H1 (cell line): ENCODE measurements around the gene ZNF45. TPM values are rescaled to one million over a fixed set of nuclear protein-coding genes. Genes with fewer than 3 reads are reported as not detected.

Experiments used
- CTCF ChIA-PET: fragments of 300-600 bp; sonication (Branson Sonifier 250); formaldehyde crosslinking; loops from one replicate; lab custom pipeline; 2021; ENCODE audit not compliant: partially characterized antibody; lab: Charles Lee
- POLR2A ChIA-PET: fragments of 300-600 bp; sonication (Branson Sonifier 250); formaldehyde crosslinking; loops from one replicate; lab custom pipeline; 2021; ENCODE audit warnings: inconsistent platforms; ENCODE audit not compliant: partially characterized antibody; lab: Charles Lee
- DNase-seq, 2 experiments: peaks; one replicate each; pipeline versions ENCODE4 v3.0.0 to v3.0.0-alpha.2; 2010 to 2022; ENCODE audit warnings: low spot score in 2 of 2, low read depth in 1 of 2, mixed read lengths in 1 of 2
- FAIRE-seq: peaks from 2 replicates; lab custom pipeline; 2011; peaks lifted over from hg19 to GRCh38; lab: Jason Lieb, UNC
- H2AFZ ChIP-seq: 2 replicates; pipeline ENCODE4 v1.8.1; 2012; ENCODE audit warnings: low read length, inconsistent platforms
- H2AK5ac ChIP-seq: 2 replicates; pipeline ENCODE4 v1.6.1; 2013; ENCODE audit warnings: low read depth, low read length
- H2BK120ac ChIP-seq: replicated peaks from 2 replicates; pipeline ENCODE3; 2013; ENCODE audit warnings: low read depth, low read length, inconsistent platforms
- H2BK12ac ChIP-seq: 2 replicates; pipeline ENCODE4 v1.6.1; 2013; ENCODE audit warnings: low read depth, low read length
- H2BK15ac ChIP-seq: 2 replicates; pipeline ENCODE4 v1.6.1; 2013; ENCODE audit warnings: low read length
- H2BK20ac ChIP-seq: 2 replicates; pipeline ENCODE4 v1.6.1; 2013; ENCODE audit warnings: low read length
- H2BK5ac ChIP-seq: 2 replicates; pipeline ENCODE4 v1.6.1; 2013; ENCODE audit warnings: low read depth, low read length
- H3K14ac ChIP-seq: 2 replicates; pipeline ENCODE4 v1.6.1; 2013; ENCODE audit warnings: inconsistent platforms; ENCODE audit not compliant: insufficient read length
- H3K18ac ChIP-seq: 2 replicates; pipeline ENCODE4 v1.6.1; 2013; ENCODE audit warnings: low read length; ENCODE audit errors: extremely low read depth
- H3K23ac ChIP-seq: 2 replicates; pipeline ENCODE4 v1.6.1; 2013; ENCODE audit warnings: inconsistent platforms; ENCODE audit not compliant: insufficient read length
- H3K23me2 ChIP-seq: 2 replicates; pipeline ENCODE4 v1.6.1; 2013; ENCODE audit warnings: low read depth, low read length
- H3K27ac ChIP-seq: 2 replicates; pipeline ENCODE4 v1.6.1; 2011; ENCODE audit warnings: low read depth, low read length, inconsistent platforms
- H3K27me3 ChIP-seq, 4 experiments: replicated peaks in 1 of 4; 1 replicate in 1 of 4; 2 replicates in 3 of 4; pipeline versions ENCODE4 v1.6.1 to v1.8.1; 2011 to 2013; ENCODE audit warnings: low read length in 3 of 4, mild to moderate bottlenecking in 3 of 4, inconsistent platforms in 2 of 4, mixed read lengths in 2 of 4, moderate library complexity in 1 of 4; ENCODE audit not compliant: control insufficient read depth in 3 of 4, insufficient read depth in 3 of 4; ENCODE audit errors: extremely low read depth in 1 of 4
- H3K36me3 ChIP-seq, 4 experiments: 2 replicates each; pipeline versions ENCODE4 v1.6.1 to v1.8.1; 2011 to 2013; ENCODE audit warnings: mild to moderate bottlenecking in 4 of 4, low read length in 3 of 4, moderate library complexity in 2 of 4, control low read depth in 1 of 4, inconsistent platforms in 1 of 4; ENCODE audit not compliant: insufficient read depth in 4 of 4, control insufficient read depth in 2 of 4
- H3K4ac ChIP-seq: replicated peaks from 2 replicates; pipeline ENCODE3; 2013; ENCODE audit warnings: low read length, low read depth, mixed read lengths, inconsistent platforms; ENCODE audit not compliant: insufficient read length
- H3K4me1 ChIP-seq, 4 experiments: replicated peaks in 1 of 4; 1 replicate in 1 of 4; 2 replicates in 3 of 4; pipeline versions ENCODE4 v1.6.1 to v1.8.1; 2011 to 2013; ENCODE audit warnings: low read length in 3 of 4, inconsistent platforms in 2 of 4, mixed read lengths in 1 of 4; ENCODE audit not compliant: insufficient read depth in 4 of 4, control insufficient read depth in 3 of 4
- H3K4me2 ChIP-seq, 2 experiments: 2 replicates each; pipeline versions ENCODE4 v1.6.1 to v1.8.1; 2011 to 2013; ENCODE audit warnings: low read depth in 2 of 2, low read length in 2 of 2, control low read depth in 1 of 2, inconsistent platforms in 1 of 2, mild to moderate bottlenecking in 1 of 2; ENCODE audit not compliant: insufficient read depth in 1 of 2
- H3K4me3 ChIP-seq, 4 experiments: fragments of 200-600, 300-600 bp in 1 of 4; sonication (generic), shearing (Covaris generic), sonication (Bioruptor Twin) in 1 of 4; 2 replicates each; pipeline versions ENCODE4 v1.5.1 to v1.8.1; 2011 to 2016; ENCODE audit warnings: low read length in 4 of 4, low read depth in 3 of 4, control low read depth in 2 of 4, inconsistent platforms in 2 of 4, mild to moderate bottlenecking in 2 of 4, mixed read lengths in 1 of 4, moderate library complexity in 1 of 4; ENCODE audit not compliant: insufficient read depth in 2 of 4; ENCODE audit errors: extremely low read depth in 1 of 4
- H3K56ac ChIP-seq: replicated peaks from 2 replicates; pipeline ENCODE3; 2013; ENCODE audit warnings: low read depth, mild to moderate bottlenecking, mixed read lengths, low read length, inconsistent platforms; ENCODE audit not compliant: insufficient read length
- H3K79me1 ChIP-seq: 2 replicates; pipeline ENCODE4 v1.6.1; 2013; ENCODE audit warnings: low read depth, low read length, control low read depth
- H3K79me2 ChIP-seq, 2 experiments: 2 replicates each; pipeline versions ENCODE4 v1.6.1 to v1.8.1; 2012 to 2013; ENCODE audit warnings: low read length in 2 of 2, mild to moderate bottlenecking in 2 of 2, inconsistent platforms in 1 of 2; ENCODE audit not compliant: insufficient read depth in 2 of 2, control insufficient read depth in 1 of 2
- H3K9ac ChIP-seq, 4 experiments: replicated peaks in 1 of 4; 1 replicate in 1 of 4; 2 replicates in 3 of 4; pipeline versions ENCODE4 v1.6.1 to v1.8.1; 2011 to 2013; ENCODE audit warnings: low read depth in 3 of 4, low read length in 3 of 4, control low read depth in 2 of 4, mild to moderate bottlenecking in 2 of 4, moderate library complexity in 2 of 4, inconsistent platforms in 1 of 4; ENCODE audit errors: extremely low read depth in 1 of 4
- H3K9me3 ChIP-seq, 2 experiments: 2 replicates each; pipeline versions ENCODE4 v1.6.1 to v1.8.1; 2012 to 2013; ENCODE audit warnings: mild to moderate bottlenecking in 2 of 2, moderate library complexity in 2 of 2, control low read depth in 1 of 2, inconsistent platforms in 1 of 2, low read depth in 1 of 2, low read length in 1 of 2, mixed read lengths in 1 of 2; ENCODE audit not compliant: insufficient read depth in 2 of 2
- H4K20me1 ChIP-seq, 2 experiments: replicated peaks in 1 of 2; 2 replicates each; pipeline versions ENCODE3 to v1.8.1; 2011 to 2013; ENCODE audit warnings: inconsistent platforms in 2 of 2, low read length in 2 of 2, mild to moderate bottlenecking in 1 of 2; ENCODE audit not compliant: insufficient read depth in 2 of 2, control insufficient read depth in 1 of 2
- H4K5ac ChIP-seq: 2 replicates; pipeline ENCODE4 v1.6.1; 2013; ENCODE audit warnings: low read length, low read depth, mixed read lengths, inconsistent platforms; ENCODE audit not compliant: insufficient read length
- H4K8ac ChIP-seq: 2 replicates; pipeline ENCODE4 v1.8.0; 2013; ENCODE audit warnings: mild to moderate bottlenecking, moderate library complexity, low read length, inconsistent platforms; ENCODE audit not compliant: insufficient read depth; ENCODE audit errors: extremely low read depth
- H4K91ac ChIP-seq: replicated peaks from 2 replicates; pipeline ENCODE3; 2013; ENCODE audit warnings: low read length, mixed read lengths, inconsistent platforms; ENCODE audit not compliant: insufficient read length
- CREB1 ChIP-seq: IDR thresholded peaks from 2 replicates; pipeline ENCODE4 v1.6.1; 2012; ENCODE audit warnings: inconsistent platforms
- EP300 ChIP-seq, 2 experiments: IDR thresholded peaks; 1 replicate in 1 of 2; 2 replicates in 1 of 2; pipeline ENCODE4 v1.6.1; 2011 to 2012; ENCODE audit warnings: low read depth in 2 of 2, low read length in 2 of 2, mild to moderate bottlenecking in 2 of 2, borderline replicate concordance in 1 of 2, inconsistent platforms in 1 of 2, moderate library complexity in 1 of 2
- FOSL1 ChIP-seq: IDR thresholded peaks from 2 replicates; pipeline ENCODE4 v1.6.1; 2011; ENCODE audit warnings: mild to moderate bottlenecking, low read depth, low read length, moderate library complexity; ENCODE audit not compliant: insufficient read depth
- SP2 ChIP-seq: IDR thresholded peaks from 2 replicates; pipeline ENCODE4 v1.6.1; 2012; ENCODE audit warnings: mild to moderate bottlenecking, low read length, inconsistent platforms
- TBP ChIP-seq: IDR thresholded peaks from 2 replicates; pipeline ENCODE4 v1.6.1; 2011; ENCODE audit warnings: low read depth, low read length, improper control_type of control experiment
- ZNF274 ChIP-seq: IDR thresholded peaks from 2 replicates; pipeline ENCODE4 v1.7.0; 2012; ENCODE audit warnings: low read length, borderline replicate concordance; ENCODE audit errors: extremely low read depth
- WGBS, 2 experiments: shearing (Covaris generic) in 1 of 2; methylation state at CpG; one replicate each; pipeline versions ENCODE4 v1.1.6 to v1.1.7; 2013 to 2015; ENCODE audit warnings: low lambda C conversion rate in 2 of 2, mixed read lengths in 2 of 2, inconsistent platforms in 1 of 2, low coverage in 1 of 2, missing lambda C conversion rate in 1 of 2; ENCODE audit not compliant: insufficient replicate concordance in 2 of 2, insufficient coverage in 1 of 2, insufficient read length in 1 of 2; ENCODE audit errors: extremely low coverage in 1 of 2, missing lambda C conversion rate in 1 of 2; 5-methylcytosine and 5-hydroxymethylcytosine counted together
- polyA plus RNA-seq, 7 experiments: library from polyadenylated mRNA; depleted of rRNA in 3 of 7; stranded (reverse) in 5 of 7; unstranded in 2 of 7; fragments of >200 nt in 5 of 7; fragments of 200-250 nt in 2 of 7; gene quantifications; 1 replicate in 5 of 7; 2 replicates in 1 of 7; 4 replicates in 1 of 7; pipeline versions ENCODE4 v1.2.1 to v1.2.3, GENCODE V29; 2011 to 2013; ENCODE audit warnings: missing spikeins in 2 of 7, mixed read lengths in 2 of 7
- total RNA-seq: library from RNA; stranded (reverse); fragmentation: NEBNext Ultra II Directional; extraction: Animal tissue kit (Norgen Biotek cat#: 25700); gene quantifications from 2 replicates; pipeline ENCODE4 v1.2.1, GENCODE V29; 2021

ZNF45 gene
- total and polyA plus RNA-seq, 2 of the 8 experiments (the other 6 are each of a cell fraction or from before 2014, with no cell fraction given), result 4.6 to 16.2 TPM

DNA sequence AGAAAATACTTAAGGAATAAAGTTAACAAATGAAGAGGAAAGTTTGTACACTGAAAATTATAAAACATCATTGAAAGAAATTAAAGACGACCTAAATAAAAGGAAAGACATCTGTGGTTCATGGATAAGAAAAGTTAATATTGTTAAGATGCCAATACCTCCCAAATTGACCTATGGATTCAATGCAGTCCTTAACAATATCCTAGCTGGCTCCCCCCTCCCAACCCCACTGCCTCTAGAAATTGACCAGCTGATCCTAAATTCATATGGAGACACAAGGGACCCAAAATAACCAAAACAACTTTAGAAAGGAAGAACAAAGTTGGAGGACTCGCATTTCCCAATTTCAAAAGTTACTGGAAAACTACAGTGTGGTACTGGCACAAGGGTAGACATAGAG, 28.3 kb downstream of the ZNF45 start:
- Histone ChIP-seq H3K4me1 (peaks cover 0 to 3% (median 0%) of the 10 kb centered on the region in 4 experiments; a peak in 1 of 7 replicates), H3K27ac (no peak overlapping the region), H3K9ac (no peak overlapping the region), H3K23me2 (peaks cover 6% of the 10 kb centered on the region), H4K20me1 (no peaks in the 10 kb centered on the region), H3K4me3 (no peak overlapping the region), H4K8ac (no peak overlapping the region), H2BK5ac (no peak overlapping the region), H2AK5ac (no peak overlapping the region), H3K27me3 (peaks cover 0 to 3% (median 2%) of the 10 kb centered on the region in 4 experiments; a peak in 4 of 7 replicates), H2BK15ac (no peak overlapping the region), H2AFZ (no peak overlapping the region), H3K4ac (no peak overlapping the region), H3K4me2 (no peak overlapping the region)
- CTCF ChIA-PET, result no interaction called here
- no peak for TF ChIP-seq CREB1
- no peak for TF ChIP-seq SP2
- TF ChIP-seq ZNF274, result no peak
- no peak for TF ChIP-seq TBP
- no peak for TF ChIP-seq EP300 (IDR thresholded peaks at IDR 0.05; ENCODE audit: borderline replicate concordance in 1 of 2, low read depth in 2 of 2, low read length in 2 of 2)
- no peak for TF ChIP-seq FOSL1
- TF ChIP-seq, all 59 proteins: peak for 0
- H4K91ac ChIP-seq, result no peak overlapping the region
- H3K18ac ChIP-seq, result no peak overlapping the region
- H3K14ac ChIP-seq, result no peak overlapping the region
- no peak overlapping the region for H3K23ac ChIP-seq
- H2BK120ac ChIP-seq, result no peak overlapping the region
- H3K79me1 ChIP-seq, result no peaks in the 10 kb centered on the region
- DNase-seq (no peak), FAIRE-seq (no peak)
- H3K79me2 ChIP-seq, result no peaks in the 10 kb centered on the region
- H2BK12ac ChIP-seq, result no peak overlapping the region
- peaks cover 0 to 6% (median 0%) of the 10 kb centered on the region in 4 experiments; a peak in 1 of 8 replicates for H3K36me3 ChIP-seq
- POLR2A ChIA-PET, result no interaction called here
- peaks cover 35 to 46% of the 10 kb centered on the region in 2 experiments for H3K9me3 ChIP-seq
- no peak overlapping the region for H2BK20ac ChIP-seq
- no peak overlapping the region for H4K5ac ChIP-seq
- WGBS, 2 experiments, result 85% methylated on average over 2 of the region's 2 CpGs; no CpG with 5 or more reads in 1 of the 2 experiments
- no peak overlapping the region for H3K56ac ChIP-seq
